Common myeloid progenitor, CD34-positive (primary cell): Measurements from ENCODE around the gene ZBTB16.
A peak's percentile ranks its signal among the peaks of the same experiment; 100 is the strongest.

Source experiments
- CTCF ChIA-PET: fragments of 350-600 bp; sonication (Branson Sonifier 250); formaldehyde crosslinking; loops from one replicate; lab custom pipeline; 2021; ENCODE audit warnings: antibody characterized with exemption; lab: Charles Lee
- POLR2A ChIA-PET: fragments of 350-600 bp; sonication (Branson Sonifier 250); formaldehyde crosslinking; loops from one replicate; lab custom pipeline; 2021; ENCODE audit warnings: antibody characterized with exemption; lab: Charles Lee
- DNase-seq, 3 donors: peaks; one replicate each; pipeline versions ENCODE4 v3.0.0 to v3.0.0-alpha.2; 2013
- H3K27ac ChIP-seq, 2 experiments: 1 replicate in 1 of 2; 2 replicates in 1 of 2; pipeline ENCODE4 v1.7.0; 2013; ENCODE audit warnings: inconsistent platforms in 2 of 2, low read length in 2 of 2, mild to moderate bottlenecking in 2 of 2, low read depth in 1 of 2, moderate library complexity in 1 of 2; ENCODE audit not compliant: severe bottlenecking in 2 of 2, insufficient read depth in 1 of 2, poor library complexity in 1 of 2
- H3K27me3 ChIP-seq, 5 experiments: replicated peaks in 2 of 5; 1 replicate in 3 of 5; 2 replicates in 2 of 5; pipeline versions ENCODE4 v1.6.1 to v1.7.0; 2013; ENCODE audit warnings: low read length in 4 of 5, mild to moderate bottlenecking in 2 of 5, moderate library complexity in 2 of 5, inconsistent platforms in 1 of 5; ENCODE audit not compliant: insufficient read depth in 5 of 5, control insufficient read depth in 4 of 5
- H3K36me3 ChIP-seq, 4 experiments: 1 replicate in 2 of 4; 2 replicates in 2 of 4; pipeline versions ENCODE4 v1.6.1 to v1.7.0; 2013; ENCODE audit warnings: low read length in 3 of 4, control low read depth in 1 of 4, mild to moderate bottlenecking in 1 of 4; ENCODE audit not compliant: control insufficient read depth in 4 of 4, insufficient read depth in 4 of 4
- H3K4me1 ChIP-seq, 4 experiments: 1 replicate in 3 of 4; 2 replicates in 1 of 4; pipeline versions ENCODE4 v1.6.1 to v1.7.1; 2013; ENCODE audit warnings: low read length in 3 of 4, mild to moderate bottlenecking in 3 of 4, control low read depth in 1 of 4, inconsistent platforms in 1 of 4, moderate library complexity in 1 of 4; ENCODE audit not compliant: control insufficient read depth in 4 of 4, insufficient read depth in 4 of 4; ENCODE audit errors: control extremely low read depth in 1 of 4
- H3K4me3 ChIP-seq, 7 experiments: 1 replicate in 4 of 7; 2 replicates in 3 of 7; pipeline versions ENCODE4 v1.5.1 to v1.7.0; 2013; ENCODE audit warnings: mild to moderate bottlenecking in 7 of 7, low read length in 6 of 7, moderate library complexity in 6 of 7, inconsistent platforms in 2 of 7, low read depth in 2 of 7, control low read depth in 1 of 7; ENCODE audit not compliant: insufficient read depth in 4 of 7, control insufficient read depth in 1 of 7; ENCODE audit errors: extremely low read depth in 1 of 7
- H3K9me3 ChIP-seq, 5 experiments: 1 replicate in 4 of 5; 2 replicates in 1 of 5; pipeline versions ENCODE4 v1.6.1 to v1.7.1; 2013; ENCODE audit warnings: low read length in 4 of 5, mild to moderate bottlenecking in 2 of 5, inconsistent platforms in 1 of 5, low read depth in 1 of 5, moderate library complexity in 1 of 5; ENCODE audit not compliant: control insufficient read depth in 4 of 5, insufficient read depth in 2 of 5; ENCODE audit errors: control extremely low read depth in 1 of 5
- whole genome bisulfite sequencing: methylation state at CpG from one replicate; pipeline ENCODE4 v1.1.5; 2013; ENCODE audit not compliant: insufficient coverage; 5-methylcytosine and 5-hydroxymethylcytosine counted together

The ZBTB16 gene

DNA sequence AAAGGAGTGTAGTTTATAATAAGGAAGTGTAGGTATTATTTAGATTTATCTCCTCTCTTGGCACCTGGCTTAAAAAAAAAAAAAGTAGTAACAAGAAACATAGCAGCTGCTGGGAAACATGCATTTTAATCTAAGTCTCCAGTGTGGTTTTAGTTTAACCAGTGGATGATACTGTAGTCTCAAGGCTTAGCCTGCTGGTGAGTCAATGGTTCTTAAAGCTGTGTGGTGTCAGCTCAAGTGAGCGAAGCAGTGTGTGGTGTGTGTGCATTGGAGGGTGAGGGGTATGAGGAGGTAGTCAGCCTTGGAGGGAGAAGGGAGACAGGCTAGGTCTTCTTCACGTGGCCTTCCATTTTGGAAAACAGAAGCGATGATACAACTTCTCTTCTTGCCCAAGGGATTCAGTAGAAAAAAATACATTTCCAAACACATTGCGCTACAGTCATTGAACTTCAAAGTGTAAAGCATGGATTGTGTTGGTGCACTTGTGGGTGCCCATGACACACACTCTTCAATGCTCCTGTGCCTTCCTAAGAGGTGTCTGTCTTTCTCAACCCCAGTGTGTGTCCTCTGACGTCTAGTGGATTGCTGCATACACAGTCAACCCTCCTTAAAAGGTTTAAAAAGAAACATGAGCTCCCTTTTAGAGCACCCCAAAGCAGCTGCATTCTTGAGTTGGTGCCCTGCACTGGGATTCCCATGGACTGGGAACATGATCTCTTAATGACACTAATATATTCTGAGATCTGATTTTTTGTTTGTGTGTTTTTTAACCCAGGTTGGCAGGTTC lies 40.1 kb downstream of the ZBTB16 start:
- peak in 2 of 3 donors; percentile 71 to 85 for DNase-seq
- Histone ChIP-seq H3K27me3 (no peaks in the 10 kb centered on the region), H3K4me1 (peaks cover 19 to 65% (median 40%) of the 10 kb centered on the region in 4 experiments), H3K36me3 (peaks cover 0 to 3% (median 0%) of the 10 kb centered on the region in 4 experiments), H3K9me3 (no peaks in the 10 kb centered on the region), H3K27ac (no peak overlapping the region), H3K4me3 (no peak overlapping the region)
- ChIA-PET CTCF (interaction anchor here (0.7 to 2.8 kb wide), 11 partner anchors 9 to 163 kb away, joined by 3 to 19 read pairs (median 5); no protein-coding TSS in a partner anchor), POLR2A (interaction anchor here (0.7 to 1.1 kb wide), 3 partner anchors 16 to 162 kb away, joined by 3 to 11 read pairs (median 4); no protein-coding TSS in a partner anchor)
- 94% methylated on average over 3 of the region's 5 CpGs for WGBS

DNA sequence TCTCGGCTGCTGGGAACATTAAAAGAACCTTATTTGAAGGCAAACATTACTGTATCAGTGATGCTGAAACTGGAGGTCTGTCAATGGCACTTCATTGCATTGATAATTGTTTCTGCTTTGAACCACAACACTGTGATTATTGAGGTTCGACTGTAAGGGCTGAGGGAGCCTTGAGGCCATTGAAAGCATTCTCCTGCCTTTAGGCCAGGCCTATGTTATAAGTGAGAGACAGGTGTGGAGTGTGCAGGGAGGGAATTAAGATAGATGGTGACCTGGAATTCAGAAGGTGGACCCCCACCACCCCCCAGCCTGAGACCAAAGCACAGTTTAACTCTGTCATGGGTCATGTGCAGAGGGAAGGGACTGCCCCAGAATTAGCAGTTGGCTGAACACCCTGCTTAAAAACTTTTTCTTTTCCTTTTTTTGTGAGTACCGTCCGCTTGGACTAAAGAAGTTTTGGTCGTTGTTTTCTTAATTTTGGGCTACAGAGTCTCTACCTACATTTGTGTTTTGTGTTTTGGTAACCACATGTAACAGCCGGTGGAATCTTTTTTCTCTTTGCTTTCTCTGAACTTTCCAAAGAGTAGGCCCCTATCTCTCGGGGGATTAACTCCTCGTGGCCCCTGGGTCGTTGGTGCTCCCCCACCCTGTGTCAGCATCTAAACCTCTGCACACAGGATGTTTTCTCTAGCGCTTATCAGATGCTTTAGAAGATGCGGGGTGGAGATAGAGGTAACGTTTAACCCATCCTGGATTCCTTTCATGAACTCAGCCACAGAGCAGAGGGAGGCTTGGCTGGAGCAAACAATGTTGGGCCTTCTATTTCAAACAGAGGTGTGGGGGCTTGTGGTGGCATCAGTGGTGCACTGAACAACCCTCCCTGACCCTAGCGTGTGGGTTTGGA lies 43.7 kb downstream of the ZBTB16 start:
- ChIA-PET POLR2A (interaction anchor here (1.3 kb wide), 1 partner anchor 13 kb away, joined by 3 read pairs; no protein-coding TSS in a partner anchor), CTCF (interaction anchor here (1.3 kb wide), 1 partner anchor 20 kb away, joined by 4 read pairs; no protein-coding TSS in a partner anchor)
- DNase-seq = no peak

DNA sequence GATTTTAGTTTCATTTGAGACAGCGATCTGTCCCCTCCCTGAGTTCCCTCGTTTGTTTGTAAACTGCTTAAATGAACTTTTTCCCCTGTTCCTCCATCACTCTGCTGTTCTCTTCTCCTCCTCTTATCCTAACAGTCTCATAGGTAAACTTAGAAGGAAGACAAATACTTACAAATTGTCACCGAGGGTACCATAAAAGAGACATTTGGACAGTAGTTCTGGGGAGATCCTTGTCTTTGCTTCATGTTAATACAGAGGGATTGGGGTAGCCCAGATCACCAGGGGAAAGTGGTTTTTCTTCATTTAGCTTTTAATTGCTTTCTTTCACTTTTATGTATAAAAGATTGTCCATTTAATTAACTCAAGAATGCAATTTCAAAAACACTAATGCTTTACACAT lies 46.1 kb downstream of the ZBTB16 start:
- POLR2A ChIA-PET = no interaction called here
- WGBS = no CpG with 5 or more reads among the region's 3 CpGs

More for the DNA sequence above, 43.7 kb downstream of the ZBTB16 start:
- Histone ChIP-seq H3K9me3 (no peaks in the 10 kb centered on the region), H3K27ac (no peak overlapping the region), H3K4me1 (peaks cover 16 to 43% (median 30%) of the 10 kb centered on the region in 4 experiments), H3K4me3 (no peak overlapping the region), H3K27me3 (no peaks in the 10 kb centered on the region), H3K36me3 (peaks cover 0 to 6% (median 0%) of the 10 kb centered on the region in 4 experiments)
- 86% methylated on average over 10 of the region's 13 CpGs for WGBS

DNA sequence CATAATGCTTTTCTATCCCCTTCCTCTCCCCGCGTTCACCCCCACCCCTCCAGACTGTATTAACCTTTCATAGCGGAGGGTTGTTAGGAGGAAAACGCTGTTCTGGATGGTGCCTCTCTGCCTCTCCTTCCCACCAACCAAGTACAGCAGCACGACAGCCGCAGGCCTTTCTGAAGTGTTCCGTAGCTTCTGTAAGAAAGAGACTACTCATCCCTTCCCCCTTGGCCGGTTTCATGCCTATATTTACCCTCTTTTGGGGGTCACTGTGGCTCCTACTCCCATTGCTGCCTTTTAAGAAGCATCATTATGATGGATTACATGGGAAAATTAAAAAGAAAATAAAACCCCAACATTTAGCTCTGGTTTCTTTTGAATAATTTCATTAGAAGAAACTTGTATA lies 46.5 kb downstream of the ZBTB16 start:
- H3K4me1 ChIP-seq = peaks cover 18 to 52% (median 39%) of the 10 kb centered on the region in 4 experiments
- no peaks in the 10 kb centered on the region for H3K9me3 ChIP-seq
- WGBS = 90% methylated on average over 4 of the region's 8 CpGs
- no peak overlapping the region for H3K4me3 ChIP-seq
- H3K36me3 ChIP-seq = peaks cover 0 to 6% (median 0%) of the 10 kb centered on the region in 4 experiments
- no peaks in the 10 kb centered on the region for H3K27me3 ChIP-seq
- ChIA-PET CTCF (interaction anchor here (0.8 to 3.7 kb wide), 5 partner anchors 11 to 75 kb away, joined by 3 to 13 read pairs (median 4); no protein-coding TSS in a partner anchor), POLR2A (no interaction called here)
- DNase-seq = no peak
- H3K27ac ChIP-seq = no peak overlapping the region

More for the DNA sequence above, 46.1 kb downstream of the ZBTB16 start:
- Histone ChIP-seq H3K9me3 (no peaks in the 10 kb centered on the region), H3K27ac (no peak overlapping the region), H3K36me3 (peaks cover 0 to 6% (median 0%) of the 10 kb centered on the region in 4 experiments), H3K27me3 (no peaks in the 10 kb centered on the region), H3K4me1 (peaks cover 14 to 47% (median 36%) of the 10 kb centered on the region in 4 experiments), H3K4me3 (no peak overlapping the region)
- DNase-seq = no peak
- CTCF ChIA-PET = interaction anchor here (1.0 to 3.7 kb wide), 3 partner anchors 11 to 75 kb away, joined by 3 to 13 read pairs (median 4); no protein-coding TSS in a partner anchor

DNA sequence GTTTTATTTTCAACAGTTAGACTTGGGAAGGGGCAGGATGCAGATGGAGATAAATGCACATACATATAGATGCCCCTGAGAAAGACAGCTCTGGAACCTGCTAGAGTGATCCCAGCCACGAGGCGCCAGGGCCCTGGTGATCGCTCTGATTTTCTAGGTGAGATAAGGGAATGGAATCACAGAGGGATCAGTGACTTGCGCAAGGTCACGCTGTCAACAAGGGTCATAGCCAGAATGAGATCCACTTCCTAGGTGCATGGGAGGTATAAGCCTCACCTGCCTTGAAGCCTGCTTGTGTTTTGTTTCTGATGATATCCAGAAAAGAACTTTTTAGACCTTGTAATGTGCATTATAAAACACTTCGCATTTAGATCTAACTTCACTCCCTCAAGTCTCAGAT lies 47.5 kb downstream of the ZBTB16 start:
- WGBS = 98% methylated on average over 6 of the region's 6 CpGs
- Histone ChIP-seq H3K27ac (no peak overlapping the region), H3K9me3 (no peaks in the 10 kb centered on the region), H3K4me3 (no peak overlapping the region), H3K4me1 (peaks cover 26 to 60% (median 46%) of the 10 kb centered on the region in 4 experiments), H3K27me3 (no peaks in the 10 kb centered on the region), H3K36me3 (peaks cover 0 to 6% (median 0%) of the 10 kb centered on the region in 4 experiments)
- ChIA-PET CTCF (interaction anchor here (0.6 to 3.7 kb wide), 10 partner anchors 8 to 154 kb away, joined by 3 to 19 read pairs (median 4); no protein-coding TSS in a partner anchor), POLR2A (no interaction called here)
- DNase-seq = no peak

DNA sequence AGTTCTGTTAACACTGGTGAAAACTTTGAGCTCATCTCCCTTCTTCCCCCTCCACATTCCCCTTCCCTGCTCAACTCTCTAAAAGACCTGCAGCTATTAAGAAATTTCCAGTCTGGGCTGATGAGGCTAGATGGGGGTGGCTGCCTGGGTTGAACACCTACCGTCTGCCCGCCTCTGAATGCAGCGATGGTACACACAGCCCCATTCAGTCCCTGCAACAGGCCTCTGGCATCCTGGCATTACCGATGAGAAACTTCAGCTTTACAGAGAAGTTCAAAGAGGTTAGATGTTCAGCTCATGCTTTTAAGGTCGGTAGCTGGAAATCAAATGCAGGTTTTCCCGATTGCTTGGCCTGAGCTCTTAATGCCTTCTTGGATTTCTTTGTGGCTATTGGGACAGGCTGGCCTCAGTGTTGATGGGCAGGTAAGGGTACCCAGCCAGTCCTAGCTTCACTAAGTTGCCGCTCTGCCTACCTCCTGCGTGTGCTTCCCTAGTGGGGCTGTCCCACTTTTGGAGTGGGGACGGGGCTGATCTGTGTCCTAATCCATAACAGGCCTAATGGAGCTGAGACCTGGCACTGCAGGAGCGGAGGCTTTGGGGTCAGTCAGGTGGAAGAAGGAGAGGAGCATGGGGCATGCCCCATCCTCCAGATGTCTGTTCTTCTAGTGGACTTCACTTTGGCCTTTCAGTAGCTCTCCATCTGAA lies 49.1 kb downstream of the ZBTB16 start:
- Histone ChIP-seq H3K4me3 (no peak overlapping the region), H3K4me1 (peaks cover 28 to 62% (median 46%) of the 10 kb centered on the region in 4 experiments), H3K27ac (no peak overlapping the region), H3K9me3 (no peaks in the 10 kb centered on the region), H3K27me3 (no peaks in the 10 kb centered on the region), H3K36me3 (peaks cover 0 to 6% (median 0%) of the 10 kb centered on the region in 4 experiments)
- ChIA-PET CTCF (interaction anchor here (0.7 to 4.0 kb wide), 20 partner anchors 8 to 152 kb away, joined by 3 to 19 read pairs (median 5); partner anchors contain the start of gene ZBTB16), POLR2A (interaction anchor here (0.7 to 2.0 kb wide), 5 partner anchors 10 to 26 kb away, joined by 3 to 8 read pairs (median 3); no protein-coding TSS in a partner anchor)
- DNase-seq = no peak
- WGBS = 84% methylated on average over 10 of the region's 10 CpGs
